ENCODE data around the gene PRDM16.

- TF ChIP-seq CTCF (IDR thresholded peaks at IDR 0.05; ENCODE audit: low read length) (no peak), EZH2 (IDR thresholded peaks at IDR 0.05; ENCODE audit: borderline replicate concordance, low read length) (no peak)
Observed at GRCh38 chr1:3485016-3485415, 416.0 kb downstream of the PRDM16 start.

All from OCI-LY1 (cell line).